ENCODE results near the gene IRX3.

IRX3 gene

GRCh38 chr16:54239456-54239855, 47.1 kb downstream of the IRX3 start:
- Histone ChIP-seq H3K4me1 (ENCODE audit: control insufficient read depth in 5 of 5, insufficient read depth in 5 of 5, low read length in 5 of 5) (peaks cover 0 to 18% (median 7%) of the 10 kb centered on the region in 5 donors), H3K9ac (ENCODE audit: low read length in 5 of 5) (no peak overlapping the region), H3K9me3 (ENCODE audit: control insufficient read depth in 5 of 5, low read length in 5 of 5) (no peaks in the 10 kb centered on the region), H3K4me3 (ENCODE audit: low read depth in 1 of 5, low read length in 5 of 5) (no peak overlapping the region), H3K27me3 (ENCODE audit: control insufficient read depth in 5 of 5, insufficient read depth in 4 of 5, low read length in 5 of 5) (peaks cover 0 to 5% (median 4%) of the 10 kb centered on the region in 5 donors), H3K36me3 (ENCODE audit: control insufficient read depth in 5 of 5, insufficient read depth in 5 of 5, low read length in 5 of 5) (no peaks in the 10 kb centered on the region), H3K27ac (ENCODE audit: low read depth, low read length) (no peak overlapping the region)

GRCh38 chr16:54236773-54237172, 49.8 kb downstream of the IRX3 start:
- H3K4me1 ChIP-seq (ENCODE audit: control insufficient read depth in 5 of 5, insufficient read depth in 5 of 5, low read length in 5 of 5): peaks cover 0 to 18% (median 7%) of the 10 kb centered on the region in 5 donors
- no peak overlapping the region for H3K4me3 ChIP-seq (ENCODE audit: low read depth in 1 of 5, low read length in 5 of 5)
- H3K27ac ChIP-seq (ENCODE audit: low read depth, low read length): no peak overlapping the region
- no peaks in the 10 kb centered on the region for H3K36me3 ChIP-seq (ENCODE audit: control insufficient read depth in 5 of 5, insufficient read depth in 5 of 5, low read length in 5 of 5)
- peaks cover 0 to 4% (median 3%) of the 10 kb centered on the region in 5 donors for H3K27me3 ChIP-seq (ENCODE audit: control insufficient read depth in 5 of 5, insufficient read depth in 4 of 5, low read length in 5 of 5)
- no peak overlapping the region for H3K9ac ChIP-seq (ENCODE audit: low read length in 5 of 5)
- no peaks in the 10 kb centered on the region for H3K9me3 ChIP-seq (ENCODE audit: control insufficient read depth in 5 of 5, low read length in 5 of 5)

DNA sequence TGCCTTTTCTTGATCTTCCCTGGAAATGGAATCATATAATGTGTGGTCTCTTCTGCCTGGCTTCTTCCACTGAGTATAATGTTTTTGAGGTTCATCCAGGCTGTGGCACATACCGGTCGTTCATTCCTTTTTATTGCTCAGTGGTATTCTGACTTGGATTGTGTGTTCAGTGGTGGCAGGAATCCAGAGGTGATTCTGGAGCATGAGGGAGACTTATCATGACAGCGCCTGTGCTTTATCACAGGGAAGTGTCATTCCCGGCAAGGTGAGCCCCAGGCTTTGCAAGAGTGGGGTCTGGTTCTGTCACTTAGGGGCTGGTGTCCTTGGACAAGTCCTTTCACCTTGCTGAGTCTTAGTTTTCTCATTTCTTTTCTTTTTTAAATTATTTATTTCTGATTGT, 53.0 kb downstream of the IRX3 start:
- peaks cover 0 to 4% (median 3%) of the 10 kb centered on the region in 5 donors for H3K27me3 ChIP-seq (ENCODE audit: control insufficient read depth in 5 of 5, insufficient read depth in 4 of 5, low read length in 5 of 5)
- no peak overlapping the region for H3K27ac ChIP-seq (ENCODE audit: low read depth, low read length)
- no peaks in the 10 kb centered on the region for H3K36me3 ChIP-seq (ENCODE audit: control insufficient read depth in 5 of 5, insufficient read depth in 5 of 5, low read length in 5 of 5)
- H3K9me3 ChIP-seq (ENCODE audit: control insufficient read depth in 5 of 5, low read length in 5 of 5): peaks cover 0 to 1% (median 0%) of the 10 kb centered on the region in 5 donors
- no peak overlapping the region for H3K9ac ChIP-seq (ENCODE audit: low read length in 5 of 5)
- H3K4me3 ChIP-seq (ENCODE audit: low read depth in 1 of 5, low read length in 5 of 5): no peak overlapping the region
- no peaks in the 10 kb centered on the region for H3K4me1 ChIP-seq (ENCODE audit: control insufficient read depth in 5 of 5, insufficient read depth in 5 of 5, low read length in 5 of 5)
